Measurements from ENCODE around the gene PP2D1.

GRCh38 chr3:20042331-20042730 lies 30.3 kb upstream of the PP2D1 start:
- no peak for TF ChIP-seq POLR2AphosphoS5 (IDR thresholded peaks at IDR 0.05; ENCODE audit: low read depth, low read length)
- no peak for TF ChIP-seq SMC3 (IDR thresholded peaks at IDR 0.05; ENCODE audit: low read depth, low read length)
- no peak for TF ChIP-seq MAX (IDR thresholded peaks at IDR 0.05; ENCODE audit: low read depth)
- TF ChIP-seq EZH2phosphoT487 (IDR thresholded peaks at IDR 0.05; ENCODE audit: borderline replicate concordance, low read depth), result no peak
- no peak for TF ChIP-seq CTCF (IDR thresholded peaks at IDR 0.05)
- TF ChIP-seq TCF12 (IDR thresholded peaks at IDR 0.05), result no peak
- TF ChIP-seq FOXM1 (IDR thresholded peaks at IDR 0.05; ENCODE audit: low read depth), result no peak
- no peak for TF ChIP-seq RFX5 (IDR thresholded peaks at IDR 0.05; ENCODE audit: low read length)
- no peak for TF ChIP-seq RAD21 (IDR thresholded peaks at IDR 0.05; ENCODE audit: low read length)
- no peak for TF ChIP-seq RCOR1 (IDR thresholded peaks at IDR 0.05; ENCODE audit: low read length)
- TF ChIP-seq EP300 (IDR thresholded peaks at IDR 0.05; ENCODE audit: borderline replicate concordance in 1 of 2, low read depth in 1 of 2, low read length in 1 of 2), result no peak
- TF ChIP-seq, protein P1, sequence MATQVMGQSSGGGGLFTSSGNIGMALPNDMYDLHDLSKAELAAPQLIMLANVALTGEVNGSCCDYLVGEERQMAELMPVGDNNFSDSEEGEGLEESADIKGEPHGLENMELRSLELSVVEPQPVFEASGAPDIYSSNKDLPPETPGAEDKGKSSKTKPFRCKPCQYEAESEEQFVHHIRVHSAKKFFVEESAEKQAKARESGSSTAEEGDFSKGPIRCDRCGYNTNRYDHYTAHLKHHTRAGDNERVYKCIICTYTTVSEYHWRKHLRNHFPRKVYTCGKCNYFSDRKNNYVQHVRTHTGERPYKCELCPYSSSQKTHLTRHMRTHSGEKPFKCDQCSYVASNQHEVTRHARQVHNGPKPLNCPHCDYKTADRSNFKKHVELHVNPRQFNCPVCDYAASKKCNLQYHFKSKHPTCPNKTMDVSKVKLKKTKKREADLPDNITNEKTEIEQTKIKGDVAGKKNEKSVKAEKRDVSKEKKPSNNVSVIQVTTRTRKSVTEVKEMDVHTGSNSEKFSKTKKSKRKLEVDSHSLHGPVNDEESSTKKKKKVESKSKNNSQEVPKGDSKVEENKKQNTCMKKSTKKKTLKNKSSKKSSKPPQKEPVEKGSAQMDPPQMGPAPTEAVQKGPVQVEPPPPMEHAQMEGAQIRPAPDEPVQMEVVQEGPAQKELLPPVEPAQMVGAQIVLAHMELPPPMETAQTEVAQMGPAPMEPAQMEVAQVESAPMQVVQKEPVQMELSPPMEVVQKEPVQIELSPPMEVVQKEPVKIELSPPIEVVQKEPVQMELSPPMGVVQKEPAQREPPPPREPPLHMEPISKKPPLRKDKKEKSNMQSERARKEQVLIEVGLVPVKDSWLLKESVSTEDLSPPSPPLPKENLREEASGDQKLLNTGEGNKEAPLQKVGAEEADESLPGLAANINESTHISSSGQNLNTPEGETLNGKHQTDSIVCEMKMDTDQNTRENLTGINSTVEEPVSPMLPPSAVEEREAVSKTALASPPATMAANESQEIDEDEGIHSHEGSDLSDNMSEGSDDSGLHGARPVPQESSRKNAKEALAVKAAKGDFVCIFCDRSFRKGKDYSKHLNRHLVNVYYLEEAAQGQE (IDR thresholded peaks at IDR 0.05; ENCODE audit: low read depth, low read length), result no peak
